ENCODE measurements around the gene GOLPH3L.
"Not testable (repeated sequence)": the region's sequence is repeated elsewhere in the genome, so short reads cannot be mapped to it uniquely, and the experiment has no call there.

Gene GOLPH3L

GRCh38 chr1:150615346-150616201 is 81.4 kb downstream of the GOLPH3L start:
- DNase-seq (ENCODE audit: low read depth), result no peak

GRCh38 chr1:150613061-150613920 is 83.7 kb downstream of the GOLPH3L start:
- DNase-seq (ENCODE audit: low read depth), result peak; percentile 41

- DNase-seq (ENCODE audit: low read depth), result no peak
Observed at GRCh38 chr1:150612014-150612345, 85.0 kb downstream of the GOLPH3L start.

- DNase-seq (ENCODE audit: low read depth), result no peak
Observed at GRCh38 chr1:150610576-150610975, 86.4 kb downstream of the GOLPH3L start.

GRCh38 chr1:150609732-150610131 is 87.2 kb downstream of the GOLPH3L start:
- no peak for DNase-seq (ENCODE audit: low read depth)

GRCh38 chr1:150606463-150607142 is 90.4 kb downstream of the GOLPH3L start:
- DNase-seq (ENCODE audit: low read depth), result no peak

GRCh38 chr1:150605451-150605731 is 91.6 kb downstream of the GOLPH3L start:
- not testable (repeated sequence) for DNase-seq (ENCODE audit: low read depth)

- DNase-seq (ENCODE audit: low read depth), result no peak
Observed at GRCh38 chr1:150604226-150604588, 92.7 kb downstream of the GOLPH3L start.

GRCh38 chr1:150603711-150604110 is 93.2 kb downstream of the GOLPH3L start:
- DNase-seq (ENCODE audit: low read depth), result no peak

GRCh38 chr1:150602372-150602771 is 94.6 kb downstream of the GOLPH3L start:
- not testable (repeated sequence) for DNase-seq (ENCODE audit: low read depth)

- DNase-seq (ENCODE audit: low read depth), result no peak
Observed at GRCh38 chr1:150601540-150601939, 95.4 kb downstream of the GOLPH3L start.

- not testable (repeated sequence) for DNase-seq (ENCODE audit: low read depth)
Observed at GRCh38 chr1:150598346-150598745, 98.6 kb downstream of the GOLPH3L start.

- DNase-seq (ENCODE audit: low read depth), result no peak
Observed at GRCh38 chr1:150596976-150597375, 100.0 kb downstream of the GOLPH3L start.

Data from activated T-cell treated with anti-CD3 and anti-CD28 coated beads for 24 hours (primary cell).